DMS153 (cell line): ENCODE results near the gene RFWD3.

Source experiments
- DNase-seq: peaks from one replicate; lab custom pipeline; 2025; lab: John Stamatoyannopoulos, UW

RFWD3 gene

GRCh38 chr16:74582970-74583369, 83.7 kb downstream of the RFWD3 start:
- DNase-seq, result no peak

GRCh38 chr16:74580833-74581232, 85.8 kb downstream of the RFWD3 start:
- DNase-seq, result no peak

GRCh38 chr16:74578838-74579237, 87.8 kb downstream of the RFWD3 start:
- no peak for DNase-seq

GRCh38 chr16:74578433-74578832, 88.2 kb downstream of the RFWD3 start:
- DNase-seq, result no peak

- no peak for DNase-seq
These were observed 88.8 kb downstream of the RFWD3 start for GRCh38 chr16:74577882-74578366.

- no peak for DNase-seq
These were observed 90.7 kb downstream of the RFWD3 start for GRCh38 chr16:74575807-74576643.

GRCh38 chr16:74575175-74575806, 91.4 kb downstream of the RFWD3 start:
- no peak for DNase-seq

- DNase-seq, result no peak
These were observed 92.5 kb downstream of the RFWD3 start for GRCh38 chr16:74574146-74574545.

GRCh38 chr16:74573622-74574021, 93.1 kb downstream of the RFWD3 start:
- no peak for DNase-seq
